GM18951 (cell line): Measurements from ENCODE around the gene ACAD11.
"Not testable (repeated sequence)": the region's sequence is repeated elsewhere in the genome, so short reads cannot be mapped to it uniquely, and the experiment has no call there.

Source experiments
- POLR2A ChIP-seq: IDR thresholded peaks from 4 replicates; pipeline ENCODE4 v1.6.1; 2011; ENCODE audit warnings: mild to moderate bottlenecking; ENCODE audit not compliant: insufficient read length, insufficient read depth; ENCODE audit errors: extremely low read depth
- in situ Hi-C: fragments of 300-500 bp; cut with MboI; formaldehyde crosslinking; loops from one replicate; pipeline ENCODE4 v1.12.0; 2022; ENCODE audit warnings: low sequenced_read_pairs, mixed read lengths, inconsistent platforms; ENCODE audit not compliant: unreplicated experiment

Gene ACAD11

GRCh38 chr3:132637590-132637989, 22.0 kb downstream of the ACAD11 start:
- TF ChIP-seq POLR2A = no peak
- in situ Hi-C loops = loop anchor here (25.0 kb wide), 1 partner anchor 375 kb away; no protein-coding TSS in a partner anchor

GRCh38 chr3:132635052-132635451, 24.6 kb downstream of the ACAD11 start:
- in situ Hi-C loops = loop anchor here (25.0 kb wide), 1 partner anchor 373 kb away; no protein-coding TSS in a partner anchor
- TF ChIP-seq POLR2A = no peak

GRCh38 chr3:132630612-132631011, 29.0 kb downstream of the ACAD11 start:
- TF ChIP-seq POLR2A = no peak
- in situ Hi-C loops = loop anchor here (25.0 kb wide), 1 partner anchor 368 kb away; no protein-coding TSS in a partner anchor

GRCh38 chr3:132629928-132630327, 29.7 kb downstream of the ACAD11 start:
- TF ChIP-seq POLR2A = no peak
- in situ Hi-C loops = loop anchor here (25.0 kb wide), 1 partner anchor 368 kb away; no protein-coding TSS in a partner anchor

GRCh38 chr3:132628157-132628556, 31.5 kb downstream of the ACAD11 start:
- no peak for TF ChIP-seq POLR2A
- in situ Hi-C loops = loop anchor here (25.0 kb wide), 1 partner anchor 366 kb away; no protein-coding TSS in a partner anchor

GRCh38 chr3:132626955-132627354, 32.7 kb downstream of the ACAD11 start:
- in situ Hi-C loops = loop anchor here (25.0 kb wide), 1 partner anchor 365 kb away; no protein-coding TSS in a partner anchor
- TF ChIP-seq POLR2A = no peak

- TF ChIP-seq POLR2A = no peak
- in situ Hi-C loops = loop anchor here (25.0 kb wide), 1 partner anchor 363 kb away; no protein-coding TSS in a partner anchor
Observed at GRCh38 chr3:132625613-132626012, 34.0 kb downstream of the ACAD11 start.

- in situ Hi-C loops = loop anchor here (25.0 kb wide), 1 partner anchor 362 kb away; no protein-coding TSS in a partner anchor
- TF ChIP-seq POLR2A = no peak
Observed at GRCh38 chr3:132624790-132625189, 34.8 kb downstream of the ACAD11 start.

GRCh38 chr3:132623646-132624045, 36.0 kb downstream of the ACAD11 start:
- no peak for TF ChIP-seq POLR2A
- in situ Hi-C loops = no loop called here

GRCh38 chr3:132622761-132623160, 36.8 kb downstream of the ACAD11 start:
- in situ Hi-C loops = no loop called here
- no peak for TF ChIP-seq POLR2A

GRCh38 chr3:132622148-132622547, 37.5 kb downstream of the ACAD11 start:
- in situ Hi-C loops = no loop called here
- no peak for TF ChIP-seq POLR2A

- no peak for TF ChIP-seq POLR2A
- in situ Hi-C loops = no loop called here
Observed at GRCh38 chr3:132616780-132617179, 42.8 kb downstream of the ACAD11 start.

- no peak for TF ChIP-seq POLR2A
- in situ Hi-C loops = no loop called here
Observed at GRCh38 chr3:132615881-132616280, 43.7 kb downstream of the ACAD11 start.

- in situ Hi-C loops = not testable (repeated sequence)
Observed at GRCh38 chr3:132615301-132615700, 44.3 kb downstream of the ACAD11 start.

- in situ Hi-C loops = not testable (repeated sequence)
Observed at GRCh38 chr3:132606620-132607019, 53.0 kb downstream of the ACAD11 start.
